Neural cell (in vitro differentiated cells): ENCODE data around the gene FBLN5. TPM values are rescaled to one million over a fixed set of nuclear protein-coding genes. Genes with fewer than 3 reads are reported as not detected.

ENCODE experiments used
- H2AFZ ChIP-seq: fragments of 200-600, 300-800 bp; sonication (generic), shearing (Covaris generic); 2 replicates; pipeline ENCODE4 v1.6.0; 2014; ENCODE audit warnings: low read depth, mild to moderate bottlenecking, antibody characterized with exemption, low read length, moderate library complexity
- H3F3A ChIP-seq: fragments of 200-600 bp; shearing (Covaris generic); 2 replicates; pipeline ENCODE4 v1.6.1; 2016; ENCODE audit warnings: mild to moderate bottlenecking, moderate library complexity, mixed read lengths, antibody characterized with exemption, low read length; ENCODE audit not compliant: insufficient read depth, poor library complexity, severe bottlenecking
- H3K27ac ChIP-seq: fragments of 200-600, 300-800 bp; sonication (generic), shearing (Covaris generic); 2 replicates; pipeline ENCODE4 v1.5.1; 2014; ENCODE audit warnings: mild to moderate bottlenecking, low read length, moderate library complexity
- H3K27me3 ChIP-seq: fragments of 300-800, 200-600 bp; sonication (generic), shearing (Covaris generic); 2 replicates; pipeline ENCODE4 v1.6.0; 2014; ENCODE audit warnings: mild to moderate bottlenecking, low read depth, low read length, moderate library complexity; ENCODE audit not compliant: insufficient read depth
- H3K36me3 ChIP-seq: fragments of 300-800, 200-600 bp; sonication (generic), shearing (Covaris generic); 2 replicates; pipeline ENCODE4 v1.5.1; 2014; ENCODE audit warnings: mild to moderate bottlenecking, antibody characterized with exemption, low read length, moderate library complexity; ENCODE audit not compliant: insufficient read depth
- H3K4me2 ChIP-seq: fragments of 300-800, 200-600 bp; sonication (generic), shearing (Covaris generic); 2 replicates; pipeline ENCODE4 v1.6.0; 2014; ENCODE audit warnings: mild to moderate bottlenecking, low read length
- H3K4me3 ChIP-seq: fragments of 300-800, 200-600 bp; sonication (generic), shearing (Covaris generic); 2 replicates; pipeline ENCODE4 v1.5.1; 2014; ENCODE audit warnings: mild to moderate bottlenecking, low read length, moderate library complexity
- H3K79me2 ChIP-seq: fragments of 200-600 bp; shearing (Covaris generic); replicated peaks from 2 replicates; pipeline ENCODE4 v1.6.0; 2014; ENCODE audit warnings: mild to moderate bottlenecking, low read length, moderate library complexity; ENCODE audit not compliant: insufficient read depth
- H3K9ac ChIP-seq: fragments of 300-800, 200-600 bp; sonication (generic), shearing (Covaris generic); 2 replicates; pipeline ENCODE4 v1.6.1; 2016; ENCODE audit warnings: mild to moderate bottlenecking, low read length, mixed read lengths
- H3K9me2 ChIP-seq: fragments of 200-600 bp; shearing (Covaris generic); 2 replicates; pipeline ENCODE4 v1.6.1; 2016; ENCODE audit warnings: mild to moderate bottlenecking, low read length, mixed read lengths; ENCODE audit not compliant: insufficient read depth
- H3K9me3 ChIP-seq: fragments of 200-600, 300-800 bp; sonication (generic), shearing (Covaris generic); 2 replicates; pipeline ENCODE4 v1.6.1; 2016; ENCODE audit warnings: mild to moderate bottlenecking, mixed run types, low read length, moderate library complexity, mixed read lengths
- H4K20me1 ChIP-seq: fragments of 200-600 bp; shearing (Covaris generic); 2 replicates; pipeline ENCODE4 v1.6.1; 2016; ENCODE audit warnings: mild to moderate bottlenecking, mixed run types; ENCODE audit not compliant: insufficient read depth
- EP300 ChIP-seq: fragments of 450-650 bp; conservative IDR thresholded peaks from 2 replicates; pipeline ENCODE4 v1.6.1; 2014; ENCODE audit warnings: antibody characterized with exemption, mild to moderate bottlenecking, moderate library complexity; ENCODE audit not compliant: poor library complexity, severe bottlenecking
- EZH2 ChIP-seq: fragments of 200-600, 300-800 bp; shearing (Covaris generic), sonication (generic); IDR thresholded peaks from 2 replicates; pipeline ENCODE4 v1.6.1; 2014; ENCODE audit warnings: antibody characterized with exemption, low read length, borderline replicate concordance, mild to moderate bottlenecking; ENCODE audit not compliant: insufficient read depth, poor library complexity, severe bottlenecking
- MXI1 ChIP-seq: fragments of 450-650 bp; conservative IDR thresholded peaks from 2 replicates; pipeline ENCODE4 v1.6.1; 2014; ENCODE audit warnings: antibody characterized with exemption, mild to moderate bottlenecking; ENCODE audit not compliant: poor library complexity, severe bottlenecking
- POLR2AphosphoS5 ChIP-seq: IDR thresholded peaks from 2 replicates; pipeline ENCODE4 v1.6.1; 2012
- RAD21 ChIP-seq: fragments of 450-650 bp; conservative IDR thresholded peaks from 2 replicates; pipeline ENCODE4 v1.6.1; 2014; ENCODE audit warnings: antibody characterized with exemption, mild to moderate bottlenecking, moderate library complexity
- SMC3 ChIP-seq: fragments of 450-650 bp; conservative IDR thresholded peaks from 2 replicates; pipeline ENCODE4 v1.6.1; 2014; ENCODE audit warnings: antibody characterized with exemption, mild to moderate bottlenecking, moderate library complexity; ENCODE audit not compliant: poor library complexity
- TAF1 ChIP-seq: IDR thresholded peaks from 2 replicates; pipeline ENCODE4 v1.6.1; 2012; ENCODE audit warnings: low read depth
- polyA plus RNA-seq: library from polyadenylated mRNA; depleted of rRNA; stranded (reverse); fragments of >200 nt; gene quantifications from 2 replicates; pipeline ENCODE4 v1.2.3, GENCODE V29; 2014
- TF ChIP-seq, protein P1 (sequence below): fragments of 450-650 bp; IDR thresholded peaks from 2 replicates; pipeline ENCODE4 v1.5.1; 2014; ENCODE audit warnings: antibody characterized with exemption, mild to moderate bottlenecking, moderate library complexity; ENCODE audit not compliant: poor library complexity, severe bottlenecking
- TF ChIP-seq, protein P2 (sequence below): IDR thresholded peaks from 2 replicates; pipeline ENCODE4 v1.6.1; 2012; ENCODE audit warnings: borderline replicate concordance

Gene FBLN5
- polyA plus RNA-seq, 1 donor from 2014 or later, result 1.5 TPM

DNA sequence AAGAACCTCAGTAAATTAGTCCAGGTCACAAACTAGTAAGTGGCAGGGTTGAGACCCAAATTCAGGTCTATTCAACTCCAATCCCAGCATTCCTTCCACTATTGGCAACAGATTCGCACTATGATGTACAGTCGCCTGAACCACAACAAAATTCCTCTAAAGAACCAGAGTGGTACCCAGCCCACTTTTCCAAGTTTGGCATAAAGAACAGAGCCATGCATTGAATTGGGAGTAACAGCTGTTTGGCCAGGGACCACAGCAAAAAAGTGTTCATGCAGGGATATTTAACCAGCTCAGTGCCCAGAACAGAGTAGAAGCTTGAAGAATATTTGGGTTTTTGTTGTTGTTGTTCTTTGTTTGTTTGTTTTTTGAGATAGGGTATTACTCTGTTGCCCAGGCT, 89.9 kb downstream of the FBLN5 start:
- Histone ChIP-seq H2AFZ (no peak overlapping the region), H3K9me3 (no peaks in the 10 kb centered on the region), H3K4me3 (no peak overlapping the region), H4K20me1 (no peaks in the 10 kb centered on the region), H3K27ac (no peak overlapping the region), H3K9ac (no peak overlapping the region), H3K27me3 (no peaks in the 10 kb centered on the region), H3K79me2 (no peaks in the 10 kb centered on the region), H3K4me2 (no peak overlapping the region), H3F3A (no peaks in the 10 kb centered on the region), H3K9me2 (no peaks in the 10 kb centered on the region), H3K36me3 (no peaks in the 10 kb centered on the region)
- no peak for TF ChIP-seq RAD21
- no peak for TF ChIP-seq SMC3
- TF ChIP-seq EZH2, result no peak

DNA sequence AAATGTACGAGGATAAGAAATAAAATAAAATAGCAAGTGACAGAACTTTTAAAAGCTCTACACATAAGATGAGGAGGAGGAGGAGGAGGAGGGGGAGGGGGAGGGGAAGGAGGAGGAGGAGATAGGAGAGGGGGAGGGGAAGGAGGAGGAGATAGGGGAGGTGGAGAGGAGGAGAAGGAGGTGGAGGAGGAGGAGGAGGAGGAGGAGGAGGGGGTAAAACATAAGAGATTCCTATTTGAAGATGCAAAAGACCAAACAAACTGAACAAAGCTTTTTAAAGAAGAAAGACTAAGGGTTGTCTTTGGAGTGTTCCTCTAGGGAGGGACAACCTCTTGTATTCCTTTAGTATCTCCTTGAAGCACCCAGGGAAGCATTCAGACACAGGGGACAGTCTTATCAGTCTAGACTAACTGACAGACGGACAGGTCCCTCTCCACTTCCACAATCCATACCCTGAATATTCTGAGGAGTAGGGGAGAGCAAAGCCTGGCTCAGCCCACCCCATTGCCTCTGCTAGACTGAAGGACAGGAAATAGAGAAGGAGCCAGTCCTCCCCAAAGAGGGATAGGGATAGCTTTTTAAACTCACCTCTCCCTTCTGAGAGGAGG, 93.1 kb downstream of the FBLN5 start:
- Histone ChIP-seq H3K27me3 (no peaks in the 10 kb centered on the region), H3K27ac (no peak overlapping the region), H3K9ac (no peak overlapping the region), H3F3A (no peaks in the 10 kb centered on the region), H3K36me3 (no peaks in the 10 kb centered on the region), H3K9me2 (no peaks in the 10 kb centered on the region), H2AFZ (no peak overlapping the region), H3K79me2 (no peaks in the 10 kb centered on the region), H4K20me1 (no peaks in the 10 kb centered on the region), H3K9me3 (no peaks in the 10 kb centered on the region), H3K4me2 (no peak overlapping the region), H3K4me3 (no peak overlapping the region)
- TF ChIP-seq EP300 (no peak), RAD21 (no peak), MXI1 (no peak), SMC3 (no peak), TAF1 (no peak), POLR2AphosphoS5 (no peak), EZH2 (no peak)
- TF ChIP-seq, protein P1, sequence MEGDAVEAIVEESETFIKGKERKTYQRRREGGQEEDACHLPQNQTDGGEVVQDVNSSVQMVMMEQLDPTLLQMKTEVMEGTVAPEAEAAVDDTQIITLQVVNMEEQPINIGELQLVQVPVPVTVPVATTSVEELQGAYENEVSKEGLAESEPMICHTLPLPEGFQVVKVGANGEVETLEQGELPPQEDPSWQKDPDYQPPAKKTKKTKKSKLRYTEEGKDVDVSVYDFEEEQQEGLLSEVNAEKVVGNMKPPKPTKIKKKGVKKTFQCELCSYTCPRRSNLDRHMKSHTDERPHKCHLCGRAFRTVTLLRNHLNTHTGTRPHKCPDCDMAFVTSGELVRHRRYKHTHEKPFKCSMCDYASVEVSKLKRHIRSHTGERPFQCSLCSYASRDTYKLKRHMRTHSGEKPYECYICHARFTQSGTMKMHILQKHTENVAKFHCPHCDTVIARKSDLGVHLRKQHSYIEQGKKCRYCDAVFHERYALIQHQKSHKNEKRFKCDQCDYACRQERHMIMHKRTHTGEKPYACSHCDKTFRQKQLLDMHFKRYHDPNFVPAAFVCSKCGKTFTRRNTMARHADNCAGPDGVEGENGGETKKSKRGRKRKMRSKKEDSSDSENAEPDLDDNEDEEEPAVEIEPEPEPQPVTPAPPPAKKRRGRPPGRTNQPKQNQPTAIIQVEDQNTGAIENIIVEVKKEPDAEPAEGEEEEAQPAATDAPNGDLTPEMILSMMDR, result no peak
- TF ChIP-seq, protein P2, sequence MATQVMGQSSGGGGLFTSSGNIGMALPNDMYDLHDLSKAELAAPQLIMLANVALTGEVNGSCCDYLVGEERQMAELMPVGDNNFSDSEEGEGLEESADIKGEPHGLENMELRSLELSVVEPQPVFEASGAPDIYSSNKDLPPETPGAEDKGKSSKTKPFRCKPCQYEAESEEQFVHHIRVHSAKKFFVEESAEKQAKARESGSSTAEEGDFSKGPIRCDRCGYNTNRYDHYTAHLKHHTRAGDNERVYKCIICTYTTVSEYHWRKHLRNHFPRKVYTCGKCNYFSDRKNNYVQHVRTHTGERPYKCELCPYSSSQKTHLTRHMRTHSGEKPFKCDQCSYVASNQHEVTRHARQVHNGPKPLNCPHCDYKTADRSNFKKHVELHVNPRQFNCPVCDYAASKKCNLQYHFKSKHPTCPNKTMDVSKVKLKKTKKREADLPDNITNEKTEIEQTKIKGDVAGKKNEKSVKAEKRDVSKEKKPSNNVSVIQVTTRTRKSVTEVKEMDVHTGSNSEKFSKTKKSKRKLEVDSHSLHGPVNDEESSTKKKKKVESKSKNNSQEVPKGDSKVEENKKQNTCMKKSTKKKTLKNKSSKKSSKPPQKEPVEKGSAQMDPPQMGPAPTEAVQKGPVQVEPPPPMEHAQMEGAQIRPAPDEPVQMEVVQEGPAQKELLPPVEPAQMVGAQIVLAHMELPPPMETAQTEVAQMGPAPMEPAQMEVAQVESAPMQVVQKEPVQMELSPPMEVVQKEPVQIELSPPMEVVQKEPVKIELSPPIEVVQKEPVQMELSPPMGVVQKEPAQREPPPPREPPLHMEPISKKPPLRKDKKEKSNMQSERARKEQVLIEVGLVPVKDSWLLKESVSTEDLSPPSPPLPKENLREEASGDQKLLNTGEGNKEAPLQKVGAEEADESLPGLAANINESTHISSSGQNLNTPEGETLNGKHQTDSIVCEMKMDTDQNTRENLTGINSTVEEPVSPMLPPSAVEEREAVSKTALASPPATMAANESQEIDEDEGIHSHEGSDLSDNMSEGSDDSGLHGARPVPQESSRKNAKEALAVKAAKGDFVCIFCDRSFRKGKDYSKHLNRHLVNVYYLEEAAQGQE, result no peak
